SU-DHL-6 (cell line): ENCODE measurements around the gene EBF3.

Source experiments
- EZH2phosphoT487 ChIP-seq: fragments of 200-600 bp; sonication (generic), shearing (Covaris generic); conservative IDR thresholded peaks from 2 replicates; pipeline ENCODE4 v1.6.1; 2018; ENCODE audit warnings: mild to moderate bottlenecking, antibody characterized with exemption, low read length, moderate library complexity, mixed read lengths
- TF ChIP-seq, protein P1 (sequence below): fragments of 200-600 bp; sonication (generic); IDR thresholded peaks from one replicate; pipeline ENCODE4 v1.5.1; 2017; ENCODE audit warnings: antibody characterized with exemption, mild to moderate bottlenecking, low read length, moderate library complexity; ENCODE audit not compliant: insufficient read depth, poor library complexity, severe bottlenecking

DNA sequence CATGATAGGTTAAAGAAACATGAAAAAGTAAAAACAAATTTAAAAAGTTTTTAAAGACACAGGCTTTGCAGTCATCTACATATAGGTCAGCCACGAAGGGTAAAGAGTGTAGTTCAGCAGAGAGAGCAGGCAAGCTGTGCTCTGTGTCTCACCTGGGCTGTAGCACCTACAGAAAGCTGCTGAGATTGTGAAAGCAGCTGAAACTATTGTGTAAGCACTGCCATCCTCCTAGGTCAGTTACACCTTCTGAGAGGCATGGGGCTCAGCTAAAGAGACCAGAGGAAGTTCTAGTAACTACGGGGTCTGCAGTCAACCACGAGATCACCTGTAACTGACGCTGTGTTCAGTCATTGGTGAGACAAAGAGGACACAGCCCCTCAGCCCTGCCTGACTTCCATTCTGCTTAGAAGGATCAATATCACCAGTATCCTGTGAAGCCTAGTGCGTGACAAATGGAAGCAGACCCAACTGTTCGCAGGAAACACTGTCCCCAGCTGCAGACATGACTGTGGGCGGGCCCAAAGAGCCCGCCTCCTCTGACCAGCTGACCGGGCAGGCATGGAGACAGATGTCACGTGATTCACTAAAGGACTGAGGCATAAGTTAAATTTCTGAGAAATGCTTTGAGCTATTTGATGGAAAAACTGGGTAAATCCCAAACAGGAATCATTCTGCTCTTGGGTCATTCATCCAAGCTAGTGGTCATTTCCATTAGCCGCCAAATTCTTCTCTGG is 87.9 kb downstream of the EBF3 start:
- TF ChIP-seq, protein P1, sequence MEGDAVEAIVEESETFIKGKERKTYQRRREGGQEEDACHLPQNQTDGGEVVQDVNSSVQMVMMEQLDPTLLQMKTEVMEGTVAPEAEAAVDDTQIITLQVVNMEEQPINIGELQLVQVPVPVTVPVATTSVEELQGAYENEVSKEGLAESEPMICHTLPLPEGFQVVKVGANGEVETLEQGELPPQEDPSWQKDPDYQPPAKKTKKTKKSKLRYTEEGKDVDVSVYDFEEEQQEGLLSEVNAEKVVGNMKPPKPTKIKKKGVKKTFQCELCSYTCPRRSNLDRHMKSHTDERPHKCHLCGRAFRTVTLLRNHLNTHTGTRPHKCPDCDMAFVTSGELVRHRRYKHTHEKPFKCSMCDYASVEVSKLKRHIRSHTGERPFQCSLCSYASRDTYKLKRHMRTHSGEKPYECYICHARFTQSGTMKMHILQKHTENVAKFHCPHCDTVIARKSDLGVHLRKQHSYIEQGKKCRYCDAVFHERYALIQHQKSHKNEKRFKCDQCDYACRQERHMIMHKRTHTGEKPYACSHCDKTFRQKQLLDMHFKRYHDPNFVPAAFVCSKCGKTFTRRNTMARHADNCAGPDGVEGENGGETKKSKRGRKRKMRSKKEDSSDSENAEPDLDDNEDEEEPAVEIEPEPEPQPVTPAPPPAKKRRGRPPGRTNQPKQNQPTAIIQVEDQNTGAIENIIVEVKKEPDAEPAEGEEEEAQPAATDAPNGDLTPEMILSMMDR = no peak
- no peak for TF ChIP-seq EZH2phosphoT487
